Panc1 (cell line): Measurements from ENCODE around the gene ITGA11. TPM values are rescaled to one million over a fixed set of nuclear protein-coding genes. Genes with fewer than 3 reads are reported as not detected.

Source experiments
- ATAC-seq: fragments of 200-7000 bp; cut with Tn5 transposase; 2 replicates; pipeline ENCODE4 v1.9.1; 2020; ENCODE audit warnings: mild to moderate bottlenecking, moderate library complexity
- BruUV-seq: library from RNA; stranded (reverse); fragments of 400-500 nt; replicated peaks from 2 replicates; lab custom pipeline; 2021; lab: Mats Ljungman, UMichigan
- CTCF ChIA-PET: fragments of 300-600 bp; sonication (Branson Sonifier 250); formaldehyde crosslinking; loops from one replicate; lab custom pipeline; 2022; ENCODE audit warnings: antibody characterized with exemption; lab: Charles Lee
- POLR2A ChIA-PET: fragments of 300-600 bp; sonication (Branson Sonifier 250); formaldehyde crosslinking; loops from one replicate; lab custom pipeline; 2022; ENCODE audit warnings: antibody characterized with exemption; lab: Charles Lee
- DNase-seq: peaks from one replicate; pipeline ENCODE4 v3.0.0-alpha.2; 2010; ENCODE audit warnings: low read depth, low spot score
- H3K27ac ChIP-seq: 2 replicates; pipeline ENCODE4 v1.5.1; 2011; ENCODE audit warnings: mild to moderate bottlenecking, low read length, inconsistent platforms
- H3K27me3 ChIP-seq: fragments of 200-500 bp; sonication (Bioruptor generic); 2 replicates; pipeline ENCODE4 v1.6.0; 2014; ENCODE audit warnings: low read length, inconsistent platforms; ENCODE audit not compliant: control insufficient read depth, insufficient read depth
- H3K36me3 ChIP-seq: fragments of 200-500 bp; sonication (Bioruptor generic); 2 replicates; pipeline ENCODE4 v1.5.1; 2014; ENCODE audit warnings: inconsistent platforms, mild to moderate bottlenecking, low read length, moderate library complexity; ENCODE audit not compliant: control insufficient read depth, insufficient read depth
- H3K4me1 ChIP-seq: 2 replicates; pipeline ENCODE4 v1.5.1; 2011; ENCODE audit warnings: inconsistent platforms, mild to moderate bottlenecking, low read length, moderate library complexity; ENCODE audit not compliant: control insufficient read depth, insufficient read depth
- H3K4me3 ChIP-seq, 2 experiments: 2 replicates each; pipeline ENCODE4 v1.5.1; 2011 to 2012; ENCODE audit warnings: low read depth in 2 of 2, low read length in 2 of 2, mild to moderate bottlenecking in 2 of 2, inconsistent platforms in 1 of 2, moderate library complexity in 1 of 2
- H3K9me3 ChIP-seq: fragments of 200-500 bp; sonication (Bioruptor generic); 2 replicates; pipeline ENCODE4 v1.5.1; 2014; ENCODE audit warnings: low read depth, mild to moderate bottlenecking, inconsistent platforms, low read length, moderate library complexity; ENCODE audit not compliant: control insufficient read depth, insufficient read depth
- CTCF ChIP-seq: fragments of 450-650 bp; IDR thresholded peaks from 2 replicates; pipeline ENCODE4 v1.5.1; 2017; ENCODE audit warnings: mild to moderate bottlenecking
- POLR2AphosphoS5 ChIP-seq: IDR thresholded peaks from 2 replicates; pipeline ENCODE4 v1.6.1; 2012; ENCODE audit warnings: mild to moderate bottlenecking, low read depth, low read length, moderate library complexity
- REST ChIP-seq, 2 experiments: IDR thresholded peaks; 2 replicates each; pipeline ENCODE4 v1.6.1; 2011 to 2012; ENCODE audit warnings: low read depth in 2 of 2, control low read depth in 1 of 2, low read length in 1 of 2, mild to moderate bottlenecking in 1 of 2, moderate library complexity in 1 of 2; ENCODE audit not compliant: insufficient read depth in 1 of 2
- SIN3A ChIP-seq: IDR thresholded peaks from 2 replicates; pipeline ENCODE4 v1.6.1; 2012; ENCODE audit warnings: low read depth, mild to moderate bottlenecking, low read length, moderate library complexity, borderline replicate concordance; ENCODE audit not compliant: insufficient read depth
- TCF7L2 ChIP-seq: IDR thresholded peaks from 2 replicates; pipeline ENCODE4 v1.6.1; 2011; ENCODE audit warnings: mild to moderate bottlenecking, low read depth, low read length, inconsistent platforms
- in situ Hi-C: cut with HindIII; loops from 2 replicates; pipeline ENCODE4 v1.10.0; 2016; ENCODE audit warnings: low sequenced_read_pairs, low pct_unique_long_range_greater_than_20kb
- intact Hi-C: fragments of 100-400 bp; cut with micrococcal nuclease; formaldehyde crosslinking; loops from one replicate; pipeline ENCODE4 v1.10.0; 2022; ENCODE audit not compliant: unreplicated experiment
- total RNA-seq: library from RNA; stranded (reverse); gene quantifications from one replicate; pipeline ENCODE4 v1.2.1, GENCODE V29; 2021; ENCODE audit not compliant: unreplicated experiment

ITGA11 gene
- total RNA-seq, 1 experiment from 2014 or later, result 0.28 TPM

GRCh38 chr15:68339481-68339880 is 92.5 kb downstream of the ITGA11 start:
- in situ Hi-C loops (no loop called here), intact Hi-C loops (no loop called here)
- Histone ChIP-seq H3K9me3 (no peaks in the 10 kb centered on the region), H3K27me3 (no peaks in the 10 kb centered on the region), H3K4me1 (no peaks in the 10 kb centered on the region), H3K4me3 (no peak overlapping the region), H3K36me3 (no peaks in the 10 kb centered on the region), H3K27ac (no peak overlapping the region)
- ChIA-PET CTCF (no interaction called here), POLR2A (no interaction called here)
- no peak for DNase-seq
- ATAC-seq, result no peak
- no TSS peak for BruUV-seq
- TF ChIP-seq POLR2AphosphoS5, result no peak
- no peak for TF ChIP-seq CTCF
- TF ChIP-seq SIN3A, result no peak

- intact Hi-C loops (no loop called here), in situ Hi-C loops (no loop called here)
- BruUV-seq, result no TSS peak
- Histone ChIP-seq H3K9me3 (no peaks in the 10 kb centered on the region), H3K4me1 (no peaks in the 10 kb centered on the region), H3K27ac (no peak overlapping the region), H3K4me3 (no peak overlapping the region), H3K27me3 (no peaks in the 10 kb centered on the region), H3K36me3 (no peaks in the 10 kb centered on the region)
- POLR2A ChIA-PET, result no interaction called here
- CTCF ChIA-PET, result no interaction called here
- TF ChIP-seq POLR2AphosphoS5 (no peak), CTCF (no peak), SIN3A (no peak), REST (IDR thresholded peaks at IDR 0.05; ENCODE audit: insufficient read depth in 1 of 2, low read depth in 2 of 2, low read length in 1 of 2) (no peak), TCF7L2 (no peak)
- DNase-seq (no peak), ATAC-seq (no peak)
These were observed 94.1 kb downstream of the ITGA11 start for GRCh38 chr15:68337826-68338225.
